ENCODE measurements around the gene KLHL26. TPM values are rescaled to one million over a fixed set of nuclear protein-coding genes. Genes with fewer than 3 reads are reported as not detected.

Gene KLHL26
- total RNA-seq, 2 experiments from 2014 or later: 13.7 to 19.0 TPM

DNA sequence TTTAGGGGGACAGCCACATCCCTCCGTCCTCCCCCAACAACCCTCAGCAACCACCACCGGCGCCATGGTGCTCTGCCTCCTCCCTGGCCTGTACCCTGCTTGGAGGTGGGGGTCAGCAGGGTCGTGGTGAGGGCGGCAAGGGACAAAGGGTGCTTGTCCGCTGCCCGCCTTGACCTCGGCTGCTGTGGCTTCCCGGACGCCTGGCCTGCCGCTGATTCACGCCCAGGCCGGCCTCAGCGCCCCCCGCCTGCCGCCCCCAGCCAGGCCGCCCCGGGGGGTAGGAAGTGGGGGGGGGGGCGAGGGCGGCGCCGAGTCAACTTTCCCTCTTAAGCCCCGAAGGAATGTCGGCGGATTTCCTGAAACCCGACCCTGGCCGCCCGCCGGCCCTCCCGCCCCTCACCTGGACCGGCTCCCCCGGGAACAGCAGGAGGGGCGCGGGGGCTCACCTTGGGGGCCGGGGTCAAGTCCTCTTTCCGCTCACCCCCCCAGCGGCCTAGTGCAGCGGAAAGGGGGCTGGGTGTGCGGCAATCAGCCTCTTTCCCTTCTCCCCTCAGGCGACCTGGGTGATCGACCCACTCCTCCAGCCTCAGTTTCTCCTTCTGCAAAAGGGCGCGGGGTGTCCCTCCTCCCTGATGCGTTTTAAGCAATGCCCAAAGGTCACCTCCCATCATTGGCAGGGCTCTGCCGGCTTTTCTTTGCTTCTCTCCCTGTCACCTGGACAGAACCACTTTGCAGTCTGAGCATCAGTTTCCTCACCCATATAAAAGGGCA is 26.1 kb upstream of the KLHL26 start:
- Mint-ChIP-seq H3K4me1 (ENCODE audit: low read depth) (peaks cover 30% of the 10 kb centered on the region), H3K36me3 (ENCODE audit: low read depth) (no peaks in the 10 kb centered on the region), H3K9me3 (no peaks in the 10 kb centered on the region), H3K27ac (no peak overlapping the region), H3K4me3 (peak overlapping the region; percentile 58), H3K27me3 (peaks cover 76% of the 10 kb centered on the region)
- ChIA-PET POLR2A (no interaction called here), CTCF (no interaction called here)
- no peak overlapping the region for H3K27ac ChIP-seq (ENCODE audit: low read depth in 1 of 2, low read length in 2 of 2)
- H3K27me3 ChIP-seq (ENCODE audit: control insufficient read depth in 1 of 2, insufficient read depth in 2 of 2, low read length in 2 of 2): peaks cover 70 to 81% of the 10 kb centered on the region in 2 experiments
- no peaks in the 10 kb centered on the region for H3K36me3 ChIP-seq (ENCODE audit: insufficient read depth, low read length)
- intact Hi-C loops (cut with DNase I, micrococcal nuclease): no loop called here
- ATAC-seq (ENCODE audit: poor library complexity) (no peak), DNase-seq (no peak)
- peaks cover 43% of the 10 kb centered on the region for H3K4me1 ChIP-seq (ENCODE audit: insufficient read depth, low read length)
- TF ChIP-seq CTCF (IDR thresholded peaks at IDR 0.05): no peak
- no peak overlapping the region for H3K4me3 ChIP-seq (ENCODE audit: low read length)
- peaks cover 0 to 28% of the 10 kb centered on the region in 2 experiments for H3K9me3 ChIP-seq (ENCODE audit: control insufficient read depth in 1 of 2, insufficient read depth in 1 of 2, low read length in 2 of 2)

DNA sequence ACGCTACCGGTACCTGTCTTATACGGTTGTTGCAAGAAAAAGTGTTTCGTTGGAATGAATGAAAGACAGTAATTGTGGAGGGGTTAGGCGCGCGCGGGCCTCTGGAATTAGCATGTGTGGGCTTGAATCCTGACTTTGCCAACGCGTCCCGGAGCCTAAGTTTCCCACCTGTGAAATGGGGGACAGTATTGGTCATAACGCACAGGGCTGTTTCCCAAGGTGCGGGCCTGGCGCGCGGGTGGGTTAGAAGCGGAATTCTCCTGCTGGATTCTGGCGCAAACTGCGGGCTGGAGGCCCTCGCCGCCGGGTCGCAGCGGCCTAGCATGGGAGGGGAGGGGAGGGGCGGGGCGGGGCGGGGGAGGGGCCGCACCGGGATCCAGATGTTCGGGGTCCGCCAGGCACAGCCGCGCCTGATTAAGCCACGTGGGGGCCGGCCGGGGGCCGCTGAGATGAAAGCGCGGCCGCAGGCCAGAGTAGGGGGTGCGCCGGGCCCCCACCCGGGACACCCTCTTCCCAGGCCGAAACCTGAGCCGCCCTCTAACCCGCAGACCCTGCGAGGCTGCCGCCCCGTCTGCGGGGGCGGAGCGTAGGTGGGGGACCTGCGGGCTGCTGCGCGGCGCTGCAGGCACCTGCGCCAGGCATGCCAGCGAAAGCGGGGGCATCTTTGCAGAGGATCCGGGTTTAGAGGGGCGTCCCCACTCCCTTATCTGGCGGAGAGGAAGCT is 25.3 kb upstream of the KLHL26 start:
- H3K36me3 ChIP-seq (ENCODE audit: insufficient read depth, low read length): no peaks in the 10 kb centered on the region
- peaks cover 0 to 28% of the 10 kb centered on the region in 2 experiments for H3K9me3 ChIP-seq (ENCODE audit: control insufficient read depth in 1 of 2, insufficient read depth in 1 of 2, low read length in 2 of 2)
- H3K36me3 Mint-ChIP-seq (ENCODE audit: low read depth): no peaks in the 10 kb centered on the region
- peaks cover 30% of the 10 kb centered on the region for H3K4me1 Mint-ChIP-seq (ENCODE audit: low read depth)
- H3K9me3 Mint-ChIP-seq: no peaks in the 10 kb centered on the region
- no peak overlapping the region for H3K27ac ChIP-seq (ENCODE audit: low read depth in 1 of 2, low read length in 2 of 2)
- peaks cover 84% of the 10 kb centered on the region for H3K27me3 Mint-ChIP-seq
- H3K4me1 ChIP-seq (ENCODE audit: insufficient read depth, low read length): peaks cover 43% of the 10 kb centered on the region
- peak in 5 of 14 experiments; percentile 22 to 61 (median 27) for DNase-seq
- CTCF ChIA-PET: no interaction called here
- H3K4me3 ChIP-seq (ENCODE audit: low read length): peak overlapping the region; percentile 45
- H3K27ac Mint-ChIP-seq: no peak overlapping the region
- no peak for TF ChIP-seq CTCF (IDR thresholded peaks at IDR 0.05)
- intact Hi-C loops (cut with DNase I, micrococcal nuclease): no loop called here
- peaks cover 72 to 82% of the 10 kb centered on the region in 2 experiments for H3K27me3 ChIP-seq (ENCODE audit: control insufficient read depth in 1 of 2, insufficient read depth in 2 of 2, low read length in 2 of 2)
- POLR2A ChIA-PET: interaction anchor here (1.8 kb wide), 1 partner anchor 22 kb away, joined by 9 read pairs; the partner anchor contains the start of gene REX1BD
- peak; percentile 54 for ATAC-seq (ENCODE audit: poor library complexity)
- peak overlapping the region; percentile 67 for H3K4me3 Mint-ChIP-seq

- intact Hi-C loops (cut with DNase I, micrococcal nuclease): no loop called here
- Histone ChIP-seq H3K36me3 (ENCODE audit: insufficient read depth, low read length) (no peaks in the 10 kb centered on the region), H3K27me3 (ENCODE audit: control insufficient read depth in 1 of 2, insufficient read depth in 2 of 2, low read length in 2 of 2) (peaks cover 71 to 84% of the 10 kb centered on the region in 2 experiments), H3K9me3 (ENCODE audit: control insufficient read depth in 1 of 2, insufficient read depth in 1 of 2, low read length in 2 of 2) (peaks cover 0 to 27% of the 10 kb centered on the region in 2 experiments), H3K27ac (ENCODE audit: low read depth in 1 of 2, low read length in 2 of 2) (no peak overlapping the region), H3K4me3 (ENCODE audit: low read length) (peak overlapping the region; percentile 45), H3K4me1 (ENCODE audit: insufficient read depth, low read length) (peaks cover 39% of the 10 kb centered on the region)
- DNase-seq (no peak), ATAC-seq (ENCODE audit: poor library complexity) (no peak)
- no peak for TF ChIP-seq CTCF (IDR thresholded peaks at IDR 0.05)
- H3K9me3 Mint-ChIP-seq: no peaks in the 10 kb centered on the region
- peaks cover 91% of the 10 kb centered on the region for H3K27me3 Mint-ChIP-seq
- H3K4me3 Mint-ChIP-seq: peak overlapping the region; percentile 67
- ChIA-PET POLR2A (interaction anchor here (0.7 to 1.8 kb wide), 3 partner anchors 23 to 219 kb away, joined by 3 to 9 read pairs (median 3); partner anchors contain the start of genes REX1BD and UBA52), CTCF (no interaction called here)
- H3K36me3 Mint-ChIP-seq (ENCODE audit: low read depth): no peaks in the 10 kb centered on the region
- peaks cover 30% of the 10 kb centered on the region for H3K4me1 Mint-ChIP-seq (ENCODE audit: low read depth)
- no peak overlapping the region for H3K27ac Mint-ChIP-seq
Measured at GRCh38 chr19:18612051-18612771, 24.6 kb upstream of the KLHL26 start.
